HEK293T (cell line): ENCODE data around the gene NDUFA3.

ENCODE experiments used
- ARNT ChIP-seq: fragments of 450-650 bp; IDR thresholded peaks from 2 replicates; pipeline ENCODE4 v1.6.1; 2017; ENCODE audit warnings: mild to moderate bottlenecking
- BHLHE40 ChIP-seq: fragments of 450-650 bp; IDR thresholded peaks from 2 replicates; pipeline ENCODE4 v1.6.1; 2016; ENCODE audit warnings: mild to moderate bottlenecking, moderate library complexity, borderline replicate concordance
- CTBP1 ChIP-seq: fragments of 450-650 bp; IDR thresholded peaks from 2 replicates; pipeline ENCODE4 v1.6.1; 2016; ENCODE audit warnings: borderline replicate concordance
- ELF4 ChIP-seq: fragments of 450-650 bp; IDR thresholded peaks from 2 replicates; pipeline ENCODE4 v1.6.1; 2017; ENCODE audit warnings: antibody characterized with exemption
- FOXM1 ChIP-seq: fragments of 450-650 bp; IDR thresholded peaks from 2 replicates; pipeline ENCODE4 v1.6.1; 2017; ENCODE audit warnings: mild to moderate bottlenecking, borderline replicate concordance
- HDGF ChIP-seq: fragments of 450-650 bp; IDR thresholded peaks from 2 replicates; pipeline ENCODE4 v1.6.1; 2017; ENCODE audit warnings: antibody characterized with exemption, borderline replicate concordance
- L3MBTL2 ChIP-seq: fragments of 450-650 bp; conservative IDR thresholded peaks from 2 replicates; pipeline ENCODE4 v1.6.1; 2016; ENCODE audit warnings: mild to moderate bottlenecking
- LEF1 ChIP-seq: fragments of 450-650 bp; IDR thresholded peaks from 2 replicates; pipeline ENCODE4 v1.6.1; 2017; ENCODE audit warnings: mild to moderate bottlenecking, borderline replicate concordance
- NFRKB ChIP-seq: fragments of 450-650 bp; IDR thresholded peaks from 2 replicates; pipeline ENCODE4 v1.6.1; 2016; ENCODE audit warnings: mild to moderate bottlenecking, moderate library complexity
- PKNOX1 ChIP-seq: fragments of 450-650 bp; IDR thresholded peaks from 2 replicates; pipeline ENCODE4 v1.6.1; 2016
- SP1 ChIP-seq: fragments of 450-650 bp; IDR thresholded peaks from 2 replicates; pipeline ENCODE4 v1.6.1; 2017
- SUZ12 ChIP-seq: fragments of 450-650 bp; IDR thresholded peaks from 2 replicates; pipeline ENCODE4 v1.6.1; 2016; ENCODE audit warnings: mild to moderate bottlenecking
- TARDBP ChIP-seq: fragments of 450-650 bp; IDR thresholded peaks from 2 replicates; pipeline ENCODE4 v1.6.1; 2016
- ZNF384 ChIP-seq: fragments of 450-650 bp; IDR thresholded peaks from 2 replicates; pipeline ENCODE4 v1.6.1; 2016

DNA sequence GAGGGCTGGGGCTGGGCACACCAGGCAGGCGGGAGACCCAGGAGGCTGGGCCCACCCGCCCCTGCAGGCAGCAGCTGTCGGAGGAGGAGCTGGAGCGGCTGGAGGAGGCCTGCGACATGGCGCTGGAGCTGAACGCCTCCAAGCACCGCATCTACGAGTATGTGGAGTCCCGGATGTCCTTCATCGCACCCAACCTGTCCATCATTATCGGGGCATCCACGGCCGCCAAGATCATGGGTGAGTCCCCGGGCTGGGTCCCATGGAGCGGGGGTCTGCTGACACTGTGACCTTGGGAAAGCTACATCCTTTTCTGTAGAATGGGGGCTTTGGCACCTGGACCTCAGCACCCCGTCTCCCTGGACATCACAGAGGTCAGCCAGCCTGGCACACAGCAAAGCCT is 21.0 kb downstream of the NDUFA3 start:
- TF ChIP-seq PKNOX1 = no peak
- no peak for TF ChIP-seq SP1
- no peak for TF ChIP-seq BHLHE40
- no peak for TF ChIP-seq SUZ12
- TF ChIP-seq CTBP1 = no peak
- TF ChIP-seq FOXM1 = no peak
- TF ChIP-seq ELF4 = no peak
- TF ChIP-seq L3MBTL2 = no peak
- TF ChIP-seq LEF1 = no peak
- TF ChIP-seq ZNF384 = no peak
- no peak for TF ChIP-seq HDGF
- TF ChIP-seq NFRKB = no peak
- TF ChIP-seq TARDBP = no peak
- no peak for TF ChIP-seq ARNT
